Measurements from ENCODE around the gene EXD1. TPM values are rescaled to one million over a fixed set of nuclear protein-coding genes. Genes with fewer than 3 reads are reported as not detected.
A peak's percentile ranks its signal among the peaks of the same experiment; 100 is the strongest.

The EXD1 gene
- total RNA-seq, 1 experiment from 2014 or later, result not detected

DNA sequence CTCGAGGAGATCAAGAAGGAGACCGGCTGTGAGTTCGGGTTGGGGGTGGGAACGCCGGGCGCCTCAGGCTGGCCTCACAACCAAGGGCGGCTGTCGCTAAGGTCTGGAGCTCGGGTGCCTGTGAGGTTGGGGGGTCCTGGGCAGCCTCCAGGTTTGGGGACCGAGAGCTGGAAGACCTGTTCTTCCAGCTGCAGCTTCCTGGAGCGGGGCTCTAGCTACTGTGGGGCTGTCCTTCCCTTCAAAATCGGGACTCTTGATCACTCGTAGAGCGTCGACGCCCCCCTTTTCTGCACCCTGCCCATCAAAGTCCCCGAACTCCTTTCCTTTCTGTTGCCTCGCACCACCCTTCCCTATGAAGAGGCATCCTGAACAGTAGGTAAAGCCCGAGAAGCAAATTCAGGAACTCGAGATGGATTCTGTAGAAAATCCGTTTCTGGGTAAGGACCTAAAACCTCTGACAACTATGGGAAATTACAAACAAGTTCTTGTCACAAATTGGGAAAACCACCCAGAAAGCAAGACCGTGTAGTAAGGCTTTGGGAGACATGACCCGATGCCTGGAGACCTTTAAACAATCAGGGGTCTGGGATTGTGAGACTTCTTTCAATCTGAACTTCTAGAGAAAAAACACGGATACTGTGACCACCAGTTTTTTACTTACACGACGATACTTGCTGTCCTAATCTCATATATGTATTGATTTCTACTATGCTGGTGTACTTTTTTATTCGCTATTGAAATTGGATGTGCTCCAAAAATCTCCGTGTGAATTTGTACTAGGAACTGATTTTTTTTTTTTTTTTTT lies 1.1 kb upstream of the EXD1 start:
- intact Hi-C loops (cut with micrococcal nuclease; ENCODE audit: unreplicated experiment), result loop anchor here (5.0 kb wide), 1 partner anchor 279 kb away; the partner anchor contains the start of gene CHAC1
- CTCF ChIA-PET, result interaction anchor here (0.6 to 0.7 kb wide), 3 partner anchors 101 to 552 kb away, joined by 3 to 8 read pairs (median 3); partner anchors contain the start of genes NUSAP1 and OIP5
- H3K4me3 ChIP-seq (ENCODE audit: low read depth, low read length, poor library complexity, severe bottlenecking), result peak overlapping the region; percentile 72

DNA sequence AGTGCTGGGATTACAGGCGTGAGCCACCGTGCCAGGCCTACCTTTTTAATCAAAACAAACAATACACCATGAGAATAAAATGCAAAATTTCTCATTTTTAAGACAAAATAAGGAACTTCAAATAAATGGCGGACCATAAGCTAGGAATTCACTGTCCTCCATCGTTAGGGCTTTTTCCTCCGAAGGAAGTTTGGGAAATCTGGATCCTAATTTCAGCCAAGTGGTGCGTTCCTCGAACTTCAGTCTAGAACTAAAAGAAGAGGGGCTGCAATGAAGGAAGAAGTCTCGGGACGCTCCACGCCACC lies 260 bp downstream of the EXD1 start:
- CTCF ChIA-PET, result no interaction called here
- no peak for DNase-seq (ENCODE audit: low spot score)
- peak overlapping the region; percentile 72 for H3K4me3 ChIP-seq (ENCODE audit: low read depth, low read length, poor library complexity, severe bottlenecking)
- no peaks in the 10 kb centered on the region for H3K4me1 ChIP-seq (ENCODE audit: insufficient read depth, low read length, poor library complexity, severe bottlenecking)
- peak overlapping the region; percentile 89 for H3K27ac ChIP-seq (ENCODE audit: low read depth, low read length, poor library complexity, severe bottlenecking)
- H3K36me3 ChIP-seq (ENCODE audit: insufficient read depth, low read length, poor library complexity, severe bottlenecking), result no peaks in the 10 kb centered on the region
- H3K9me3 ChIP-seq (ENCODE audit: low read depth, low read length, poor library complexity, severe bottlenecking), result no peaks in the 10 kb centered on the region
- H3K27me3 ChIP-seq (replicated peaks; ENCODE audit: insufficient read depth, low read depth, low read length, poor library complexity), result no peaks in the 10 kb centered on the region
- intact Hi-C loops (cut with micrococcal nuclease; ENCODE audit: unreplicated experiment), result loop anchor here (5.0 kb wide), 1 partner anchor 278 kb away; the partner anchor contains the start of gene CHAC1
- TF ChIP-seq, protein P1, sequence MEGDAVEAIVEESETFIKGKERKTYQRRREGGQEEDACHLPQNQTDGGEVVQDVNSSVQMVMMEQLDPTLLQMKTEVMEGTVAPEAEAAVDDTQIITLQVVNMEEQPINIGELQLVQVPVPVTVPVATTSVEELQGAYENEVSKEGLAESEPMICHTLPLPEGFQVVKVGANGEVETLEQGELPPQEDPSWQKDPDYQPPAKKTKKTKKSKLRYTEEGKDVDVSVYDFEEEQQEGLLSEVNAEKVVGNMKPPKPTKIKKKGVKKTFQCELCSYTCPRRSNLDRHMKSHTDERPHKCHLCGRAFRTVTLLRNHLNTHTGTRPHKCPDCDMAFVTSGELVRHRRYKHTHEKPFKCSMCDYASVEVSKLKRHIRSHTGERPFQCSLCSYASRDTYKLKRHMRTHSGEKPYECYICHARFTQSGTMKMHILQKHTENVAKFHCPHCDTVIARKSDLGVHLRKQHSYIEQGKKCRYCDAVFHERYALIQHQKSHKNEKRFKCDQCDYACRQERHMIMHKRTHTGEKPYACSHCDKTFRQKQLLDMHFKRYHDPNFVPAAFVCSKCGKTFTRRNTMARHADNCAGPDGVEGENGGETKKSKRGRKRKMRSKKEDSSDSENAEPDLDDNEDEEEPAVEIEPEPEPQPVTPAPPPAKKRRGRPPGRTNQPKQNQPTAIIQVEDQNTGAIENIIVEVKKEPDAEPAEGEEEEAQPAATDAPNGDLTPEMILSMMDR (conservative IDR thresholded peaks at IDR 0.05; ENCODE audit: low read depth, low read length), result no peak
- no peak for TF ChIP-seq EZH2 (IDR thresholded peaks at IDR 0.05; ENCODE audit: borderline replicate concordance, low read depth, low read length, poor library complexity, severe bottlenecking)
- no TSS peak for BruUV-seq (replicated peaks)
- POLR2A ChIA-PET (ENCODE audit: low non-redundant PET), result no interaction called here

More for the DNA sequence above, 1.1 kb upstream of the EXD1 start:
- no peak for DNase-seq (ENCODE audit: low spot score)
- Histone ChIP-seq H3K4me1 (ENCODE audit: insufficient read depth, low read length, poor library complexity, severe bottlenecking) (no peaks in the 10 kb centered on the region), H3K9me3 (ENCODE audit: low read depth, low read length, poor library complexity, severe bottlenecking) (no peaks in the 10 kb centered on the region), H3K36me3 (ENCODE audit: insufficient read depth, low read length, poor library complexity, severe bottlenecking) (no peaks in the 10 kb centered on the region), H3K27me3 (replicated peaks; ENCODE audit: insufficient read depth, low read depth, low read length, poor library complexity) (no peaks in the 10 kb centered on the region), H3K27ac (ENCODE audit: low read depth, low read length, poor library complexity, severe bottlenecking) (peak overlapping the region; percentile 89)
- TF ChIP-seq EZH2 (IDR thresholded peaks at IDR 0.05; ENCODE audit: borderline replicate concordance, low read depth, low read length, poor library complexity, severe bottlenecking), result no peak
- TF ChIP-seq, protein P1 (conservative IDR thresholded peaks at IDR 0.05; ENCODE audit: low read depth, low read length), result no peak
- POLR2A ChIA-PET (ENCODE audit: low non-redundant PET), result interaction anchor here (0.5 to 0.6 kb wide), 2 partner anchors 55 to 308 kb away, joined by 5 read pairs; no protein-coding TSS in a partner anchor
- TSS peak; percentile 34 for BruUV-seq (replicated peaks)

DNA sequence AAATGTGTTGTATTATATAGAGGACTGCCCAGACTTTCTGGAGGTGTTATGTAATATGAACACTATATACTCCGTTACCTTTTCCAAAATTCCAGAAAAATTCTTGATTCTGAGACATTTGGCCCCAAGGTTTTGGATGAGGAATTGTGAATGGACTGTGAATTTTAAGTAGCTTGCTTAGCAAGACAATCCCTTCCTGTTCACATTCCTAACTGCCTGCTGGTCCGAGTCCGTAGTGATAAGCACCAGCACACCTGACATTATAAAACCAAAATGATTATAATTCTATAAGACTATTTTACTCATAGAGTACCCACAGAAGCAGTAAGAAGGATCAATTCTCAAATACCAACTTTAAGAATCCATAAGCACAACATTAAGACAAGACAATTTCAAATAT lies 11.2 kb downstream of the EXD1 start:
- TF ChIP-seq, protein P1 (conservative IDR thresholded peaks at IDR 0.05; ENCODE audit: low read depth, low read length), result no peak
- no peak for TF ChIP-seq EZH2 (IDR thresholded peaks at IDR 0.05; ENCODE audit: borderline replicate concordance, low read depth, low read length, poor library complexity, severe bottlenecking)
- ChIA-PET POLR2A (ENCODE audit: low non-redundant PET) (no interaction called here), CTCF (no interaction called here)
- no peaks in the 10 kb centered on the region for H3K36me3 ChIP-seq (ENCODE audit: insufficient read depth, low read length, poor library complexity, severe bottlenecking)
- no peaks in the 10 kb centered on the region for H3K4me1 ChIP-seq (ENCODE audit: insufficient read depth, low read length, poor library complexity, severe bottlenecking)
- H3K9me3 ChIP-seq (ENCODE audit: low read depth, low read length, poor library complexity, severe bottlenecking), result no peaks in the 10 kb centered on the region
- H3K27ac ChIP-seq (ENCODE audit: low read depth, low read length, poor library complexity, severe bottlenecking), result no peak overlapping the region
- no TSS peak for BruUV-seq (replicated peaks)
- no peak overlapping the region for H3K4me3 ChIP-seq (ENCODE audit: low read depth, low read length, poor library complexity, severe bottlenecking)
- intact Hi-C loops (cut with micrococcal nuclease; ENCODE audit: unreplicated experiment), result no loop called here
- no peak for DNase-seq (ENCODE audit: low spot score)
- H3K27me3 ChIP-seq (replicated peaks; ENCODE audit: insufficient read depth, low read depth, low read length, poor library complexity), result peaks cover 8% of the 10 kb centered on the region

All from A673 (cell line).